Measurements from ENCODE around the gene TMEM35B. TPM values are rescaled to one million over a fixed set of nuclear protein-coding genes. Genes with fewer than 3 reads are reported as not detected.

Gene TMEM35B
- total RNA-seq, 6 experiments from 2014 or later: 12.6 to 22.1 (median 16.2) TPM

- DNase-seq: no peak
- whole genome bisulfite sequencing (ENCODE audit: insufficient coverage, low coverage, low lambda C conversion rate, missing lambda C conversion rate): 90% methylated on average over 6 of the region's 6 CpGs
- TF ChIP-seq POLR2A (IDR thresholded peaks at IDR 0.05): no peak
- no peak for TF ChIP-seq CTCF (IDR thresholded peaks at IDR 0.05)
- no peak overlapping the region for H3K27ac ChIP-seq
- no peaks in the 10 kb centered on the region for H3K27me3 ChIP-seq
- intact Hi-C loops (cut with DNase I): no loop called here
- no peaks in the 10 kb centered on the region for H3K36me3 ChIP-seq
- no peak overlapping the region for H3K4me3 ChIP-seq
- ATAC-seq: no peak
- no peaks in the 10 kb centered on the region for H3K4me1 ChIP-seq
- no peaks in the 10 kb centered on the region for H3K9me3 ChIP-seq
Observed at GRCh38 chr1:34975771-34976170, 9.4 kb downstream of the TMEM35B start.

- H3K27me3 ChIP-seq: no peaks in the 10 kb centered on the region
- WGBS (ENCODE audit: insufficient coverage, low coverage, low lambda C conversion rate, missing lambda C conversion rate): 85% methylated on average over 2 of the region's 3 CpGs
- no peak for ATAC-seq
- intact Hi-C loops (cut with DNase I): no loop called here
- no peak for DNase-seq
- no peak overlapping the region for H3K4me3 ChIP-seq
- H3K9me3 ChIP-seq: no peaks in the 10 kb centered on the region
- no peaks in the 10 kb centered on the region for H3K36me3 ChIP-seq
- no peak for TF ChIP-seq CTCF (IDR thresholded peaks at IDR 0.05)
- no peak for TF ChIP-seq POLR2A (IDR thresholded peaks at IDR 0.05)
- H3K4me1 ChIP-seq: no peaks in the 10 kb centered on the region
- H3K27ac ChIP-seq: no peak overlapping the region
Observed at GRCh38 chr1:34975338-34975737, 9.8 kb downstream of the TMEM35B start.

- intact Hi-C loops (cut with DNase I): no loop called here
- WGBS (ENCODE audit: insufficient coverage, low coverage, low lambda C conversion rate, missing lambda C conversion rate): 78% methylated on average over 8 of the region's 8 CpGs
- TF ChIP-seq CTCF (IDR thresholded peaks at IDR 0.05) (no peak), POLR2A (IDR thresholded peaks at IDR 0.05) (no peak)
Observed at GRCh38 chr1:34974626-34975025, 10.5 kb downstream of the TMEM35B start.

GRCh38 chr1:34973326-34973725 lies 11.8 kb downstream of the TMEM35B start:
- H3K36me3 ChIP-seq: no peaks in the 10 kb centered on the region
- intact Hi-C loops (cut with DNase I): no loop called here
- H3K9me3 ChIP-seq: no peaks in the 10 kb centered on the region
- no peaks in the 10 kb centered on the region for H3K27me3 ChIP-seq
- H3K4me3 ChIP-seq: no peak overlapping the region
- no peak for TF ChIP-seq CTCF (IDR thresholded peaks at IDR 0.05)
- no peak for TF ChIP-seq POLR2A (IDR thresholded peaks at IDR 0.05)
- WGBS (ENCODE audit: insufficient coverage, low coverage, low lambda C conversion rate, missing lambda C conversion rate): 93% methylated on average over 2 of the region's 3 CpGs
- ATAC-seq (no peak), DNase-seq (no peak)
- H3K27ac ChIP-seq: no peak overlapping the region
- H3K4me1 ChIP-seq: no peaks in the 10 kb centered on the region

More at GRCh38 chr1:34974626-34975025, 10.5 kb downstream of the TMEM35B start:
- Histone ChIP-seq H3K9me3 (no peaks in the 10 kb centered on the region), H3K27ac (no peak overlapping the region), H3K27me3 (no peaks in the 10 kb centered on the region), H3K36me3 (no peaks in the 10 kb centered on the region), H3K4me1 (no peaks in the 10 kb centered on the region), H3K4me3 (no peak overlapping the region)
- no peak for DNase-seq
- ATAC-seq: no peak

- 34% methylated on average over 3 of the region's 5 CpGs for WGBS (ENCODE audit: insufficient coverage, low coverage, low lambda C conversion rate, missing lambda C conversion rate)
- H3K4me3 ChIP-seq: no peak overlapping the region
- no peaks in the 10 kb centered on the region for H3K27me3 ChIP-seq
- ATAC-seq (peak in 1 of 4 donors; percentile 34), DNase-seq (no peak)
- intact Hi-C loops (cut with DNase I): no loop called here
- H3K36me3 ChIP-seq: no peaks in the 10 kb centered on the region
- H3K9me3 ChIP-seq: no peaks in the 10 kb centered on the region
- no peak overlapping the region for H3K27ac ChIP-seq
- TF ChIP-seq CTCF (IDR thresholded peaks at IDR 0.05) (no peak), POLR2A (IDR thresholded peaks at IDR 0.05) (no peak)
- H3K4me1 ChIP-seq: no peaks in the 10 kb centered on the region
Observed at GRCh38 chr1:34970829-34971228, 14.3 kb downstream of the TMEM35B start.

Data from right lobe of liver (tissue), 6 donors.